GM12878 (cell line): ENCODE data around the gene OR11A1. TPM values are rescaled to one million over a fixed set of nuclear protein-coding genes. Genes with fewer than 3 reads are reported as not detected.

ENCODE experiments used
- ATAC-seq: fragments of 200-7000 bp; cut with Tn5 transposase; 3 replicates; pipeline ENCODE4 v1.9.1; 2020; ENCODE audit warnings: mild to moderate bottlenecking, moderate library complexity
- BruUV-seq: library from RNA; stranded (reverse); fragments of 400-500 nt; replicated peaks from 2 replicates; lab custom pipeline; 2021; lab: Mats Ljungman, UMichigan
- CTCF ChIA-PET: fragments of 300-600 bp; sonication (Branson Sonifier 250); formaldehyde crosslinking; extraction: SDS; loops from one replicate; lab custom pipeline; 2021; ENCODE audit warnings: inconsistent platforms; lab: Yijun Ruan, JAX
- POLR2A ChIA-PET: fragments of 350-600 bp; formaldehyde crosslinking; extraction: SDS; loops from one replicate; lab custom pipeline; 2021; ENCODE audit warnings: inconsistent platforms; lab: Charles Lee
- RAD21 ChIA-PET: fragments of 300-600 bp; sonication (Branson Sonifier 250); formaldehyde crosslinking; loops from one replicate; lab custom pipeline; 2023; ENCODE audit warnings: antibody characterized with exemption; ENCODE audit not compliant: unreplicated experiment; lab: Charles Lee
- SMC1A ChIA-PET: fragments of 300-600 bp; sonication (Branson Sonifier 250); formaldehyde crosslinking; loops from one replicate; lab custom pipeline; 2023; ENCODE audit not compliant: unreplicated experiment, uncharacterized antibody; lab: Charles Lee
- DNase-seq: peaks from one replicate; pipeline ENCODE4 v3.0.0-alpha.2; 2011; ENCODE audit warnings: low read depth, low spot score
- FAIRE-seq: peaks from 3 replicates; lab custom pipeline; 2011; peaks lifted over from hg19 to GRCh38; lab: Jason Lieb, UNC
- H2AFZ ChIP-seq: 2 replicates; pipeline ENCODE4 v1.6.0; 2011; ENCODE audit warnings: low read depth, low read length, control low read depth; ENCODE audit not compliant: control insufficient read depth
- H3K27ac ChIP-seq: 2 replicates; pipeline ENCODE4 v1.5.1; 2011; ENCODE audit warnings: control low read depth; ENCODE audit not compliant: control insufficient read depth, insufficient read depth
- H3K27me3 ChIP-seq, 2 experiments: replicated peaks in 1 of 2; 2 replicates each; pipeline versions ENCODE4 v1.6.0 to v1.6.1; 2011; ENCODE audit warnings: low read length in 1 of 2; ENCODE audit not compliant: control insufficient read depth in 2 of 2, insufficient read depth in 2 of 2
- H3K36me3 ChIP-seq, 2 experiments: 2 replicates each; pipeline ENCODE4 v1.5.1; 2011; ENCODE audit warnings: low read length in 1 of 2; ENCODE audit not compliant: control insufficient read depth in 2 of 2, insufficient read depth in 2 of 2
- H3K4me1 ChIP-seq: 2 replicates; pipeline ENCODE4 v1.6.1; 2011; ENCODE audit warnings: mild to moderate bottlenecking, low read length, moderate library complexity, mixed read lengths; ENCODE audit not compliant: control insufficient read depth, insufficient read depth
- H3K4me2 ChIP-seq: 2 replicates; pipeline ENCODE4 v1.6.0; 2011; ENCODE audit warnings: control low read depth; ENCODE audit not compliant: control insufficient read depth, insufficient read depth
- H3K4me3 ChIP-seq: fragments of 200-600 bp; sonication (generic); 2 replicates; pipeline ENCODE4 v1.5.1; 2016
- H3K79me2 ChIP-seq: 2 replicates; pipeline ENCODE4 v1.6.0; 2011; ENCODE audit warnings: low read length; ENCODE audit not compliant: control insufficient read depth, insufficient read depth
- H3K9ac ChIP-seq: 2 replicates; pipeline ENCODE4 v1.8.0; 2011; ENCODE audit warnings: low read length, control low read depth, mixed read lengths; ENCODE audit not compliant: control insufficient read depth, insufficient read depth
- H3K9me3 ChIP-seq: replicated peaks from 3 replicates; pipeline ENCODE4 v1.5.1; 2011; ENCODE audit warnings: mild to moderate bottlenecking, low read length; ENCODE audit not compliant: control insufficient read depth, insufficient read depth
- H4K20me1 ChIP-seq: 2 replicates; pipeline ENCODE4 v1.6.0; 2011; ENCODE audit not compliant: control insufficient read depth, insufficient read depth
- CTCF ChIP-seq, 3 experiments: IDR thresholded peaks in 2 of 3; conservative IDR thresholded peaks in 1 of 3; 2 replicates each; pipeline ENCODE4 v1.5.1; 2011; ENCODE audit warnings: low read depth in 3 of 3, low read length in 3 of 3, mild to moderate bottlenecking in 3 of 3, control low read depth in 2 of 3, moderate library complexity in 2 of 3, inconsistent platforms in 1 of 3, mixed read lengths in 1 of 3; ENCODE audit not compliant: control insufficient read depth in 2 of 3, insufficient read depth in 1 of 3; ENCODE audit errors: extremely low read depth in 1 of 3
- ESRRA ChIP-seq: IDR thresholded peaks from 2 replicates; pipeline ENCODE4 v1.6.1; 2012; ENCODE audit warnings: mild to moderate bottlenecking, low read length, improper control_type of control experiment
- EZH2 ChIP-seq: IDR thresholded peaks from 2 replicates; pipeline ENCODE4 v1.6.1; 2012; ENCODE audit warnings: low read depth, mild to moderate bottlenecking, control low read depth, inconsistent platforms, low read length, borderline replicate concordance; ENCODE audit not compliant: control insufficient read depth
- IRF4 ChIP-seq: IDR thresholded peaks from 2 replicates; pipeline ENCODE4 v1.6.1; 2011; ENCODE audit warnings: low read depth, low read length
- MTA2 ChIP-seq: fragments of 450-650 bp; IDR thresholded peaks from 2 replicates; pipeline ENCODE4 v1.6.1; 2016; ENCODE audit warnings: low read depth, mild to moderate bottlenecking, moderate library complexity
- MXI1 ChIP-seq: fragments of 150-350 bp; IDR thresholded peaks from 2 replicates; pipeline ENCODE4 v1.6.1; 2011; ENCODE audit warnings: low read depth, mild to moderate bottlenecking, inconsistent platforms, low read length, improper control_type of control experiment
- MYB ChIP-seq: fragments of 150-350 bp; IDR thresholded peaks from 2 replicates; pipeline ENCODE4 v1.6.1; 2014; ENCODE audit warnings: mild to moderate bottlenecking, low read depth, low read length, borderline replicate concordance
- MYC ChIP-seq: IDR thresholded peaks from 2 replicates; pipeline ENCODE4 v1.6.1; 2011; ENCODE audit warnings: mild to moderate bottlenecking, low read length, moderate library complexity, inconsistent platforms; ENCODE audit not compliant: insufficient read depth, insufficient replicate concordance, insufficient read length, severe bottlenecking
- NFYB ChIP-seq: IDR thresholded peaks from 2 replicates; pipeline ENCODE4 v1.6.1; 2011; ENCODE audit warnings: low read depth, mild to moderate bottlenecking, low read length, improper control_type of control experiment, moderate library complexity; ENCODE audit not compliant: insufficient read depth
- RB1 ChIP-seq: fragments of 450-650 bp; formaldehyde crosslinking; IDR thresholded peaks from 2 replicates; pipeline ENCODE4 v1.6.1; 2017; ENCODE audit warnings: mild to moderate bottlenecking, borderline replicate concordance
- SPI1 ChIP-seq: IDR thresholded peaks from 2 replicates; pipeline ENCODE4 v1.6.1; 2011; ENCODE audit warnings: low read depth, mild to moderate bottlenecking, low read length, moderate library complexity, borderline replicate concordance; ENCODE audit not compliant: insufficient read depth
- SREBF2 ChIP-seq: IDR thresholded peaks from 2 replicates; pipeline ENCODE4 v1.6.1; 2012; ENCODE audit warnings: mild to moderate bottlenecking, low read length
- TARDBP ChIP-seq: IDR thresholded peaks from 2 replicates; pipeline ENCODE4 v1.6.1; 2016; ENCODE audit warnings: borderline replicate concordance
- TCF3 ChIP-seq: IDR thresholded peaks from 2 replicates; pipeline ENCODE4 v1.6.1; 2012; ENCODE audit warnings: low read depth, mild to moderate bottlenecking, low read length, borderline replicate concordance; ENCODE audit not compliant: insufficient read depth
- YY1 ChIP-seq: IDR thresholded peaks from 2 replicates; pipeline ENCODE4 v1.6.1; 2011; ENCODE audit warnings: low read depth, mild to moderate bottlenecking, low read length
- WGBS: methylation state at CpG from one replicate; pipeline ENCODE4 v1.1.6; 2016; ENCODE audit warnings: low lambda C conversion rate; ENCODE audit not compliant: insufficient replicate concordance, insufficient coverage; ENCODE audit errors: missing lambda C conversion rate; 5-methylcytosine and 5-hydroxymethylcytosine counted together
- in situ Hi-C: fragments of 300-500 bp; cut with MboI; formaldehyde crosslinking; loops from 9 replicates; pipeline ENCODE4 v1.14.3; 2018; ENCODE audit warnings: mixed read lengths
- intact Hi-C: fragments of 100-400 bp; cut with micrococcal nuclease; formaldehyde crosslinking; loops from one replicate; pipeline ENCODE4 v1.14.2; 2022; ENCODE audit not compliant: unreplicated experiment
- polyA plus RNA-seq, 11 experiments: library from polyadenylated mRNA; depleted of rRNA in 4 of 11; unstranded in 6 of 11; stranded (reverse) in 5 of 11; fragments of >200 nt; fragmentation: Nextera tagmentation in 4 of 11; fragmentation: Illumina TruSeq in 1 of 11; extraction: Ambion mirVana in 4 of 11; extraction: Trizol in 1 of 11; gene quantifications; 1 replicate in 1 of 11; 2 replicates in 10 of 11; pipeline versions ENCODE4 v1.2.1 to v1.2.3, GENCODE V29; 2011 to 2016; ENCODE audit warnings: inconsistent platforms in 2 of 11, missing spikeins in 2 of 11, low read depth in 1 of 11
- total RNA-seq, 4 experiments: library from RNA; depleted of rRNA in 3 of 4; stranded (reverse); fragments of >200 nt in 3 of 4; fragmentation: Illumina TruSeq in 1 of 4; extraction: Trizol in 1 of 4; gene quantifications; 2 replicates each; pipeline versions ENCODE4 v1.2.1 to v1.2.3, GENCODE V29; 2013 to 2021

The OR11A1 gene
- total and polyA plus RNA-seq, 10 of the 15 experiments (the other 5 are each of a cell fraction or from before 2014, with no cell fraction given) = not detected

GRCh38 chr6:29500594-29500993 is 43.7 kb upstream of the OR11A1 start:
- no peaks in the 10 kb centered on the region for H3K36me3 ChIP-seq
- H3K9me3 ChIP-seq = no peaks in the 10 kb centered on the region
- FAIRE-seq (no peak), ATAC-seq (no peak), DNase-seq (no peak)
- no peaks in the 10 kb centered on the region for H3K79me2 ChIP-seq
- H2AFZ ChIP-seq = no peak overlapping the region
- H3K9ac ChIP-seq = no peak overlapping the region
- ChIA-PET RAD21 (no interaction called here), CTCF (no interaction called here), POLR2A (no interaction called here), SMC1A (no interaction called here)
- no peak overlapping the region for H3K4me3 ChIP-seq
- H3K27me3 ChIP-seq = 0 out of 4 replicates have a peak, but pooled peaks cover 1 to 2% of the 10 kb centered on the region in 2 experiments
- WGBS = 30% methylated on average over 8 of the region's 8 CpGs
- intact Hi-C loops (no loop called here), in situ Hi-C loops (no loop called here)
- H3K4me2 ChIP-seq = no peak overlapping the region
- no peak for TF ChIP-seq EZH2
- no peak for TF ChIP-seq ESRRA
- TF ChIP-seq MYB = no peak
- TF ChIP-seq MXI1 = no peak
- TF ChIP-seq CTCF (IDR thresholded peaks at IDR 0.05 in 2 of 3, conservative IDR thresholded peaks at IDR 0.05 in 1 of 3; ENCODE audit: control insufficient read depth in 2 of 3, extremely low read depth in 1 of 3, insufficient read depth in 1 of 3, low read depth in 3 of 3, low read length in 3 of 3) = no peak
- no peak for TF ChIP-seq NFYB
- no peak for TF ChIP-seq YY1
- no peak for TF ChIP-seq RB1
- no peak for TF ChIP-seq MTA2
- no peak for TF ChIP-seq TARDBP
- no peak for TF ChIP-seq SREBF2
- TF ChIP-seq SPI1 = no peak
- TF ChIP-seq TCF3 = no peak
- TF ChIP-seq MYC = no peak
- no peak for TF ChIP-seq IRF4
- no peak overlapping the region for H3K27ac ChIP-seq
- no TSS peak for BruUV-seq
- H4K20me1 ChIP-seq = no peaks in the 10 kb centered on the region
- H3K4me1 ChIP-seq = no peaks in the 10 kb centered on the region
